GM23338 (cell line): ENCODE measurements around the gene MYO1C. TPM values are rescaled to one million over a fixed set of nuclear protein-coding genes. Genes with fewer than 3 reads are reported as not detected.

Experiments used
- ATAC-seq: fragments of 200-7000 bp; cut with Tn5 transposase; 3 replicates; pipeline ENCODE4 v1.9.1; 2020
- DNase-seq: peaks from one replicate; pipeline ENCODE4 v3.0.0-alpha.2; 2015; ENCODE audit warnings: low spot score
- H2AFZ ChIP-seq: fragments of 200-600 bp; sonication (generic); 2 replicates; pipeline ENCODE4 v1.8.0; 2016; ENCODE audit warnings: antibody characterized with exemption, mild to moderate bottlenecking, moderate library complexity
- H3F3A ChIP-seq: fragments of 200-600 bp; sonication (generic); replicated peaks from 2 replicates; pipeline ENCODE4 v1.8.0; 2017; ENCODE audit warnings: antibody characterized with exemption, mixed run types, low read depth
- H3K27ac ChIP-seq: fragments of 200-600 bp; sonication (generic); 2 replicates; pipeline ENCODE4 v1.6.1; 2016; ENCODE audit warnings: low read depth
- H3K27me3 ChIP-seq: fragments of 200-600 bp; sonication (generic); 2 replicates; pipeline ENCODE4 v1.8.0; 2016; ENCODE audit warnings: mild to moderate bottlenecking, mixed run types, moderate library complexity; ENCODE audit not compliant: insufficient read depth
- H3K36me3 ChIP-seq: fragments of 200-600 bp; sonication (generic); 2 replicates; pipeline ENCODE4 v1.8.0; 2016; ENCODE audit warnings: mild to moderate bottlenecking; ENCODE audit not compliant: insufficient read depth
- H3K4me1 ChIP-seq: fragments of 200-600 bp; sonication (generic); 2 replicates; pipeline ENCODE4 v1.8.0; 2016; ENCODE audit warnings: mild to moderate bottlenecking, moderate library complexity; ENCODE audit not compliant: insufficient read depth
- H3K4me2 ChIP-seq: fragments of 200-600 bp; sonication (generic); 2 replicates; pipeline ENCODE4 v1.7.1; 2017; ENCODE audit warnings: mixed run types
- H3K4me3 ChIP-seq: fragments of 200-600 bp; sonication (generic); 2 replicates; pipeline ENCODE4 v1.6.1; 2016; ENCODE audit warnings: mixed run types
- H3K79me2 ChIP-seq: fragments of 200-600 bp; sonication (generic); replicated peaks from 2 replicates; pipeline ENCODE4 v1.8.0; 2017; ENCODE audit warnings: mild to moderate bottlenecking; ENCODE audit not compliant: insufficient read depth
- H3K9me2 ChIP-seq: fragments of 200-600 bp; sonication (generic); 2 replicates; pipeline ENCODE4 v1.8.0; 2017; ENCODE audit not compliant: insufficient read depth
- H4K20me1 ChIP-seq: fragments of 200-600 bp; sonication (generic); replicated peaks from 2 replicates; pipeline ENCODE4 v1.8.0; 2017; ENCODE audit warnings: mild to moderate bottlenecking; ENCODE audit not compliant: insufficient read depth
- H3K27ac Mint-ChIP-seq: 2 replicates; pipeline ENCODE4 v1.8.0; 2020; ENCODE audit warnings: inconsistent platforms, mild to moderate bottlenecking, moderate library complexity, mixed read lengths
- H3K27me3 Mint-ChIP-seq: 3 replicates; pipeline ENCODE4 v1.8.0; 2022; ENCODE audit warnings: low read depth, mild to moderate bottlenecking, moderate library complexity, mixed read lengths, inconsistent platforms; ENCODE audit not compliant: insufficient read depth, poor library complexity
- H3K36me3 Mint-ChIP-seq: 3 replicates; pipeline ENCODE4 v1.8.0; 2021; ENCODE audit warnings: low read depth, mild to moderate bottlenecking, inconsistent platforms, moderate library complexity, mixed read lengths
- H3K4me1 Mint-ChIP-seq: 3 replicates; pipeline ENCODE4 v1.8.0; 2020; ENCODE audit warnings: mild to moderate bottlenecking, inconsistent platforms, mixed read lengths
- H3K4me3 Mint-ChIP-seq: 3 replicates; pipeline ENCODE4 v1.8.0; 2021; ENCODE audit warnings: moderate library complexity, mild to moderate bottlenecking, inconsistent platforms, mixed read lengths
- H3K9me3 Mint-ChIP-seq: 3 replicates; pipeline ENCODE4 v1.8.0; 2020; ENCODE audit warnings: moderate library complexity, mild to moderate bottlenecking, inconsistent platforms, mixed read lengths
- CREB1 ChIP-seq: fragments of 250-450 bp; sonication (Bioruptor Pico); IDR thresholded peaks from 2 replicates; pipeline ENCODE4 v1.5.0; 2020; ENCODE audit warnings: low read depth, mild to moderate bottlenecking, moderate library complexity
- ETS1 ChIP-seq: IDR thresholded peaks from 2 replicates; pipeline ENCODE4 v1.6.1; 2016; ENCODE audit warnings: antibody characterized with exemption
- EZH2phosphoT487 ChIP-seq: fragments of 200-600 bp; sonication (generic); IDR thresholded peaks from one replicate; pipeline ENCODE4 v1.8.1; 2018; ENCODE audit warnings: antibody characterized with exemption; ENCODE audit not compliant: unreplicated experiment
- JUNB ChIP-seq: IDR thresholded peaks from one replicate; pipeline ENCODE4 v1.6.1; 2016; ENCODE audit warnings: antibody characterized with exemption; ENCODE audit not compliant: unreplicated experiment
- NANOG ChIP-seq: IDR thresholded peaks from 2 replicates; pipeline ENCODE4 v1.6.1; 2016; ENCODE audit warnings: antibody characterized with exemption, borderline replicate concordance
- POLR2AphosphoS5 ChIP-seq: IDR thresholded peaks from 2 replicates; pipeline ENCODE4 v1.6.1; 2016; ENCODE audit warnings: antibody characterized with exemption, low read depth
- STAT1 ChIP-seq: IDR thresholded peaks from one replicate; pipeline ENCODE4 v1.6.1; 2016; ENCODE audit warnings: antibody characterized with exemption; ENCODE audit not compliant: unreplicated experiment
- ZNF331 ChIP-seq: fragments of 250-450 bp; sonication (Bioruptor Pico); IDR thresholded peaks from 2 replicates; pipeline ENCODE4 v1.5.0; 2020; ENCODE audit warnings: low read depth, mild to moderate bottlenecking, moderate library complexity
- polyA plus RNA-seq: library from polyadenylated mRNA; unstranded; fragments of >200 nt; fragmentation: Nextera tagmentation; extraction: Ambion mirVana; gene quantifications from 2 replicates; pipeline ENCODE4 v1.2.1, GENCODE V29; 2016
- total RNA-seq: library from RNA; depleted of rRNA; stranded (reverse); fragments of >200 nt; shearing (Covaris generic); gene quantifications from 2 replicates; pipeline ENCODE4 v1.2.3, GENCODE V29; 2014
- TF ChIP-seq, protein P1 (sequence below), 2 experiments: fragments of 200-600 bp in 1 of 2; sonication (generic) in 1 of 2; conservative IDR thresholded peaks; 2 replicates each; pipeline versions ENCODE4 v1.5.1 to v1.6.1; 2016 to 2017; ENCODE audit warnings: antibody characterized with exemption in 2 of 2, low read depth in 2 of 2, mild to moderate bottlenecking in 2 of 2, moderate library complexity in 1 of 2
- TF ChIP-seq, protein P2 (sequence below): fragments of 250-450 bp; sonication (Bioruptor Pico); IDR thresholded peaks from 2 replicates; pipeline ENCODE4 v1.5.0; 2020; ENCODE audit warnings: mild to moderate bottlenecking, moderate library complexity
- TF ChIP-seq, protein P3 (sequence below): IDR thresholded peaks from one replicate; pipeline ENCODE4 v1.6.1; 2018; ENCODE audit warnings: antibody characterized with exemption; ENCODE audit not compliant: unreplicated experiment

The MYO1C gene
- total and polyA plus RNA-seq, 2 experiments from 2014 or later, result 13.9 to 35.2 TPM

- no peak overlapping the region for H3K4me3 ChIP-seq
- H3K4me2 ChIP-seq, result no peak overlapping the region
- DNase-seq, result no peak
- H4K20me1 ChIP-seq, result no peaks in the 10 kb centered on the region; the same call in 1 of the 2 replicates
- peaks cover 23% of the 10 kb centered on the region for H3K27me3 ChIP-seq
- no peaks in the 10 kb centered on the region for H3K36me3 ChIP-seq
- H3K9me2 ChIP-seq, result no peaks in the 10 kb centered on the region
- H2AFZ ChIP-seq, result no peak overlapping the region
- Mint-ChIP-seq H3K4me3 (peak overlapping the region; percentile 51), H3K36me3 (no peaks in the 10 kb centered on the region), H3K9me3 (no peaks in the 10 kb centered on the region; the same call in 2 of the 3 replicates), H3K27me3 (peaks cover 23% of the 10 kb centered on the region), H3K4me1 (peaks cover 25% of the 10 kb centered on the region), H3K27ac (no peak overlapping the region)
- H3K79me2 ChIP-seq, result peaks cover 8% of the 10 kb centered on the region; the same call in 1 of the 2 replicates
- H3F3A ChIP-seq, result peaks cover 22% of the 10 kb centered on the region; the same call in 1 of the 2 replicates
- no peak for ATAC-seq
- H3K27ac ChIP-seq, result no peak overlapping the region
- H3K4me1 ChIP-seq, result peaks cover 11% of the 10 kb centered on the region
- TF ChIP-seq ETS1 (no peak), JUNB (no peak), CREB1 (CRISPR knock-in tag) (no peak), EZH2phosphoT487 (no peak), ZNF331 (CRISPR knock-in tag) (no peak), POLR2AphosphoS5 (no peak), NANOG (no peak), STAT1 (no peak)
- TF ChIP-seq, protein P1, sequence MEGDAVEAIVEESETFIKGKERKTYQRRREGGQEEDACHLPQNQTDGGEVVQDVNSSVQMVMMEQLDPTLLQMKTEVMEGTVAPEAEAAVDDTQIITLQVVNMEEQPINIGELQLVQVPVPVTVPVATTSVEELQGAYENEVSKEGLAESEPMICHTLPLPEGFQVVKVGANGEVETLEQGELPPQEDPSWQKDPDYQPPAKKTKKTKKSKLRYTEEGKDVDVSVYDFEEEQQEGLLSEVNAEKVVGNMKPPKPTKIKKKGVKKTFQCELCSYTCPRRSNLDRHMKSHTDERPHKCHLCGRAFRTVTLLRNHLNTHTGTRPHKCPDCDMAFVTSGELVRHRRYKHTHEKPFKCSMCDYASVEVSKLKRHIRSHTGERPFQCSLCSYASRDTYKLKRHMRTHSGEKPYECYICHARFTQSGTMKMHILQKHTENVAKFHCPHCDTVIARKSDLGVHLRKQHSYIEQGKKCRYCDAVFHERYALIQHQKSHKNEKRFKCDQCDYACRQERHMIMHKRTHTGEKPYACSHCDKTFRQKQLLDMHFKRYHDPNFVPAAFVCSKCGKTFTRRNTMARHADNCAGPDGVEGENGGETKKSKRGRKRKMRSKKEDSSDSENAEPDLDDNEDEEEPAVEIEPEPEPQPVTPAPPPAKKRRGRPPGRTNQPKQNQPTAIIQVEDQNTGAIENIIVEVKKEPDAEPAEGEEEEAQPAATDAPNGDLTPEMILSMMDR (conservative IDR thresholded peaks at IDR 0.05; ENCODE audit: low read depth in 2 of 2), result no peak
- TF ChIP-seq, protein P2, sequence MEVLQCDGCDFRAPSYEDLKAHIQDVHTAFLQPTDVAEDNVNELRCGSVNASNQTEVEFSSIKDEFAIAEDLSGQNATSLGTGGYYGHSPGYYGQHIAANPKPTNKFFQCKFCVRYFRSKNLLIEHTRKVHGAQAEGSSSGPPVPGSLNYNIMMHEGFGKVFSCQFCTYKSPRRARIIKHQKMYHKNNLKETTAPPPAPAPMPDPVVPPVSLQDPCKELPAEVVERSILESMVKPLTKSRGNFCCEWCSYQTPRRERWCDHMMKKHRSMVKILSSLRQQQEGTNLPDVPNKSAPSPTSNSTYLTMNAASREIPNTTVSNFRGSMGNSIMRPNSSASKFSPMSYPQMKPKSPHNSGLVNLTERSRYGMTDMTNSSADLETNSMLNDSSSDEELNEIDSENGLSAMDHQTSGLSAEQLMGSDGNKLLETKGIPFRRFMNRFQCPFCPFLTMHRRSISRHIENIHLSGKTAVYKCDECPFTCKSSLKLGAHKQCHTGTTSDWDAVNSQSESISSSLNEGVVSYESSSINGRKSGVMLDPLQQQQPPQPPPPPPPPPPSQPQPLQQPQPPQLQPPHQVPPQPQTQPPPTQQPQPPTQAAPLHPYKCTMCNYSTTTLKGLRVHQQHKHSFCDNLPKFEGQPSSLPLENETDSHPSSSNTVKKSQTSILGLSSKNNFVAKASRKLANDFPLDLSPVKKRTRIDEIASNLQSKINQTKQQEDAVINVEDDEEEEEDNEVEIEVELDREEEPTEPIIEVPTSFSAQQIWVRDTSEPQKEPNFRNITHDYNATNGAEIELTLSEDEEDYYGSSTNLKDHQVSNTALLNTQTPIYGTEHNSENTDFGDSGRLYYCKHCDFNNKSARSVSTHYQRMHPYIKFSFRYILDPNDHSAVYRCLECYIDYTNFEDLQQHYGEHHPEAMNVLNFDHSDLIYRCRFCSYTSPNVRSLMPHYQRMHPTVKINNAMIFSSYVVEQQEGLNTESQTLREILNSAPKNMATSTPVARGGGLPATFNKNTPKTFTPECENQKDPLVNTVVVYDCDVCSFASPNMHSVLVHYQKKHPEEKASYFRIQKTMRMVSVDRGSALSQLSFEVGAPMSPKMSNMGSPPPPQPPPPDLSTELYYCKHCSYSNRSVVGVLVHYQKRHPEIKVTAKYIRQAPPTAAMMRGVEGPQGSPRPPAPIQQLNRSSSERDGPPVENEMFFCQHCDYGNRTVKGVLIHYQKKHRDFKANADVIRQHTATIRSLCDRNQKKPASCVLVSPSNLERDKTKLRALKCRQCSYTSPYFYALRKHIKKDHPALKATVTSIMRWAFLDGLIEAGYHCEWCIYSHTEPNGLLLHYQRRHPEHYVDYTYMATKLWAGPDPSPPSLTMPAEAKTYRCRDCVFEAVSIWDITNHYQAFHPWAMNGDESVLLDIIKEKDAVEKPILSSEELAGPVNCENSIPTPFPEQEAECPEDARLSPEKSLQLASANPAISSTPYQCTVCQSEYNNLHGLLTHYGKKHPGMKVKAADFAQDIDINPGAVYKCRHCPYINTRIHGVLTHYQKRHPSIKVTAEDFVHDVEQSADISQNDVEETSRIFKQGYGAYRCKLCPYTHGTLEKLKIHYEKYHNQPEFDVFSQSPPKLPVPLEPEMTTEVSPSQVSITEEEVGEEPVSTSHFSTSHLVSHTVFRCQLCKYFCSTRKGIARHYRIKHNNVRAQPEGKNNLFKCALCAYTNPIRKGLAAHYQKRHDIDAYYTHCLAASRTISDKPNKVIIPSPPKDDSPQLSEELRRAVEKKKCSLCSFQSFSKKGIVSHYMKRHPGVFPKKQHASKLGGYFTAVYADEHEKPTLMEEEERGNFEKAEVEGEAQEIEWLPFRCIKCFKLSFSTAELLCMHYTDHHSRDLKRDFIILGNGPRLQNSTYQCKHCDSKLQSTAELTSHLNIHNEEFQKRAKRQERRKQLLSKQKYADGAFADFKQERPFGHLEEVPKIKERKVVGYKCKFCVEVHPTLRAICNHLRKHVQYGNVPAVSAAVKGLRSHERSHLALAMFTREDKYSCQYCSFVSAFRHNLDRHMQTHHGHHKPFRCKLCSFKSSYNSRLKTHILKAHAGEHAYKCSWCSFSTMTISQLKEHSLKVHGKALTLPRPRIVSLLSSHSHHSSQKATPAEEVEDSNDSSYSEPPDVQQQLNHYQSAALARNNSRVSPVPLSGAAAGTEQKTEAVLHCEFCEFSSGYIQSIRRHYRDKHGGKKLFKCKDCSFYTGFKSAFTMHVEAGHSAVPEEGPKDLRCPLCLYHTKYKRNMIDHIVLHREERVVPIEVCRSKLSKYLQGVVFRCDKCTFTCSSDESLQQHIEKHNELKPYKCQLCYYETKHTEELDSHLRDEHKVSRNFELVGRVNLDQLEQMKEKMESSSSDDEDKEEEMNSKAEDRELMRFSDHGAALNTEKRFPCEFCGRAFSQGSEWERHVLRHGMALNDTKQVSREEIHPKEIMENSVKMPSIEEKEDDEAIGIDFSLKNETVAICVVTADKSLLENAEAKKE (CRISPR knock-in tag), result no peak
- TF ChIP-seq, protein P3, sequence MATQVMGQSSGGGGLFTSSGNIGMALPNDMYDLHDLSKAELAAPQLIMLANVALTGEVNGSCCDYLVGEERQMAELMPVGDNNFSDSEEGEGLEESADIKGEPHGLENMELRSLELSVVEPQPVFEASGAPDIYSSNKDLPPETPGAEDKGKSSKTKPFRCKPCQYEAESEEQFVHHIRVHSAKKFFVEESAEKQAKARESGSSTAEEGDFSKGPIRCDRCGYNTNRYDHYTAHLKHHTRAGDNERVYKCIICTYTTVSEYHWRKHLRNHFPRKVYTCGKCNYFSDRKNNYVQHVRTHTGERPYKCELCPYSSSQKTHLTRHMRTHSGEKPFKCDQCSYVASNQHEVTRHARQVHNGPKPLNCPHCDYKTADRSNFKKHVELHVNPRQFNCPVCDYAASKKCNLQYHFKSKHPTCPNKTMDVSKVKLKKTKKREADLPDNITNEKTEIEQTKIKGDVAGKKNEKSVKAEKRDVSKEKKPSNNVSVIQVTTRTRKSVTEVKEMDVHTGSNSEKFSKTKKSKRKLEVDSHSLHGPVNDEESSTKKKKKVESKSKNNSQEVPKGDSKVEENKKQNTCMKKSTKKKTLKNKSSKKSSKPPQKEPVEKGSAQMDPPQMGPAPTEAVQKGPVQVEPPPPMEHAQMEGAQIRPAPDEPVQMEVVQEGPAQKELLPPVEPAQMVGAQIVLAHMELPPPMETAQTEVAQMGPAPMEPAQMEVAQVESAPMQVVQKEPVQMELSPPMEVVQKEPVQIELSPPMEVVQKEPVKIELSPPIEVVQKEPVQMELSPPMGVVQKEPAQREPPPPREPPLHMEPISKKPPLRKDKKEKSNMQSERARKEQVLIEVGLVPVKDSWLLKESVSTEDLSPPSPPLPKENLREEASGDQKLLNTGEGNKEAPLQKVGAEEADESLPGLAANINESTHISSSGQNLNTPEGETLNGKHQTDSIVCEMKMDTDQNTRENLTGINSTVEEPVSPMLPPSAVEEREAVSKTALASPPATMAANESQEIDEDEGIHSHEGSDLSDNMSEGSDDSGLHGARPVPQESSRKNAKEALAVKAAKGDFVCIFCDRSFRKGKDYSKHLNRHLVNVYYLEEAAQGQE, result no peak
Measured at GRCh38 chr17:1493291-1493980, 950 bp upstream of the MYO1C start.
